SK-N-SH (cell line): Measurements from ENCODE around the gene GPR25.

ENCODE experiments used
- EP300 ChIP-seq, 2 experiments: IDR thresholded peaks; 2 replicates each; pipeline versions ENCODE4 v1.4.0 to v1.6.1; 2012; ENCODE audit warnings: borderline replicate concordance in 1 of 2, low read depth in 1 of 2, low read length in 1 of 2
- FOXM1 ChIP-seq: IDR thresholded peaks from 2 replicates; pipeline ENCODE4 v1.4.0; 2012; ENCODE audit warnings: low read depth, mild to moderate bottlenecking
- MEF2A ChIP-seq: IDR thresholded peaks from 2 replicates; pipeline ENCODE4 v1.4.0; 2012; ENCODE audit warnings: low read depth, borderline replicate concordance
- MXI1 ChIP-seq: IDR thresholded peaks from 2 replicates; pipeline ENCODE4 v1.6.1; 2012; ENCODE audit warnings: mild to moderate bottlenecking, low read depth, low read length, improper control_type of control experiment
- NFIC ChIP-seq: IDR thresholded peaks from 2 replicates; pipeline ENCODE4 v1.4.0; 2012; ENCODE audit warnings: borderline replicate concordance
- NRF1 ChIP-seq: IDR thresholded peaks from 2 replicates; pipeline ENCODE4 v1.6.1; 2012; ENCODE audit warnings: low read depth, mild to moderate bottlenecking, low read length
- RFX5 ChIP-seq: IDR thresholded peaks from 2 replicates; pipeline ENCODE4 v1.6.1; 2012; ENCODE audit warnings: mild to moderate bottlenecking, improper control_type of control experiment, low read length
- SIN3A ChIP-seq: IDR thresholded peaks from 2 replicates; pipeline ENCODE4 v1.6.1; 2012; ENCODE audit warnings: low read depth, mild to moderate bottlenecking, low read length, moderate library complexity, borderline replicate concordance
- YY1 ChIP-seq: IDR thresholded peaks from 2 replicates; pipeline ENCODE4 v1.4.0; 2012; ENCODE audit warnings: low read depth, mild to moderate bottlenecking
- TF ChIP-seq, protein P1 (sequence below): fragments of 200-600 bp; sonication (generic); IDR thresholded peaks from 2 replicates; pipeline ENCODE4 v1.6.1; 2017; ENCODE audit warnings: antibody characterized with exemption, mild to moderate bottlenecking, moderate library complexity
- TF ChIP-seq, protein P2 (sequence below): IDR thresholded peaks from 2 replicates; pipeline ENCODE4 v1.6.1; 2012; ENCODE audit warnings: mild to moderate bottlenecking, low read depth, low read length, moderate library complexity
- TF ChIP-seq, protein P3 (sequence below): IDR thresholded peaks from 2 replicates; pipeline ENCODE4 v1.4.0; 2012; ENCODE audit warnings: low read depth

DNA sequence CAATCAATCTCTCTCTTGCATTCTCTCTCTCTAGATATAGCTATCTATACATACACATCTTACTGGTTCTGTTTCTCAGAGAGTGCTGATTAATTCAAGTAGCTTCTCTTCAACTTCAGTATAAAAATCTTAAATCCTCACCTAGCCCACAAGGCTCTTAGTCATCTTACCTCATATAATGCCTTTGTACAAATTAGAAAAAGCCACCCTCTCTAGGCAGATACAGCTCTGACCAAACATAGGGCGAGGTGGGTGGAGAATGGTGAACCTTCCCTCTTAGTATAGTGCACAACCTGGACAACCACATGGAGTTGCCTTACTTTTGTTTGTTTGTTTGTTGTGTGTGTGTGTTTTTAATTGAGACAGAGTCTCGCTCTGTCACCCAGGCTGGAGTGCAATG, 16.8 kb downstream of the GPR25 start:
- TF ChIP-seq SIN3A (no peak), EP300 (IDR thresholded peaks at IDR 0.05; ENCODE audit: borderline replicate concordance in 1 of 2, low read depth in 1 of 2, low read length in 1 of 2) (no peak), RFX5 (no peak), MXI1 (no peak), NRF1 (no peak), YY1 (no peak), NFIC (no peak), MEF2A (no peak), FOXM1 (no peak)
- TF ChIP-seq, protein P1, sequence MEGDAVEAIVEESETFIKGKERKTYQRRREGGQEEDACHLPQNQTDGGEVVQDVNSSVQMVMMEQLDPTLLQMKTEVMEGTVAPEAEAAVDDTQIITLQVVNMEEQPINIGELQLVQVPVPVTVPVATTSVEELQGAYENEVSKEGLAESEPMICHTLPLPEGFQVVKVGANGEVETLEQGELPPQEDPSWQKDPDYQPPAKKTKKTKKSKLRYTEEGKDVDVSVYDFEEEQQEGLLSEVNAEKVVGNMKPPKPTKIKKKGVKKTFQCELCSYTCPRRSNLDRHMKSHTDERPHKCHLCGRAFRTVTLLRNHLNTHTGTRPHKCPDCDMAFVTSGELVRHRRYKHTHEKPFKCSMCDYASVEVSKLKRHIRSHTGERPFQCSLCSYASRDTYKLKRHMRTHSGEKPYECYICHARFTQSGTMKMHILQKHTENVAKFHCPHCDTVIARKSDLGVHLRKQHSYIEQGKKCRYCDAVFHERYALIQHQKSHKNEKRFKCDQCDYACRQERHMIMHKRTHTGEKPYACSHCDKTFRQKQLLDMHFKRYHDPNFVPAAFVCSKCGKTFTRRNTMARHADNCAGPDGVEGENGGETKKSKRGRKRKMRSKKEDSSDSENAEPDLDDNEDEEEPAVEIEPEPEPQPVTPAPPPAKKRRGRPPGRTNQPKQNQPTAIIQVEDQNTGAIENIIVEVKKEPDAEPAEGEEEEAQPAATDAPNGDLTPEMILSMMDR = no peak
- TF ChIP-seq, protein P2, sequence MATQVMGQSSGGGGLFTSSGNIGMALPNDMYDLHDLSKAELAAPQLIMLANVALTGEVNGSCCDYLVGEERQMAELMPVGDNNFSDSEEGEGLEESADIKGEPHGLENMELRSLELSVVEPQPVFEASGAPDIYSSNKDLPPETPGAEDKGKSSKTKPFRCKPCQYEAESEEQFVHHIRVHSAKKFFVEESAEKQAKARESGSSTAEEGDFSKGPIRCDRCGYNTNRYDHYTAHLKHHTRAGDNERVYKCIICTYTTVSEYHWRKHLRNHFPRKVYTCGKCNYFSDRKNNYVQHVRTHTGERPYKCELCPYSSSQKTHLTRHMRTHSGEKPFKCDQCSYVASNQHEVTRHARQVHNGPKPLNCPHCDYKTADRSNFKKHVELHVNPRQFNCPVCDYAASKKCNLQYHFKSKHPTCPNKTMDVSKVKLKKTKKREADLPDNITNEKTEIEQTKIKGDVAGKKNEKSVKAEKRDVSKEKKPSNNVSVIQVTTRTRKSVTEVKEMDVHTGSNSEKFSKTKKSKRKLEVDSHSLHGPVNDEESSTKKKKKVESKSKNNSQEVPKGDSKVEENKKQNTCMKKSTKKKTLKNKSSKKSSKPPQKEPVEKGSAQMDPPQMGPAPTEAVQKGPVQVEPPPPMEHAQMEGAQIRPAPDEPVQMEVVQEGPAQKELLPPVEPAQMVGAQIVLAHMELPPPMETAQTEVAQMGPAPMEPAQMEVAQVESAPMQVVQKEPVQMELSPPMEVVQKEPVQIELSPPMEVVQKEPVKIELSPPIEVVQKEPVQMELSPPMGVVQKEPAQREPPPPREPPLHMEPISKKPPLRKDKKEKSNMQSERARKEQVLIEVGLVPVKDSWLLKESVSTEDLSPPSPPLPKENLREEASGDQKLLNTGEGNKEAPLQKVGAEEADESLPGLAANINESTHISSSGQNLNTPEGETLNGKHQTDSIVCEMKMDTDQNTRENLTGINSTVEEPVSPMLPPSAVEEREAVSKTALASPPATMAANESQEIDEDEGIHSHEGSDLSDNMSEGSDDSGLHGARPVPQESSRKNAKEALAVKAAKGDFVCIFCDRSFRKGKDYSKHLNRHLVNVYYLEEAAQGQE = no peak
- TF ChIP-seq, protein P3, sequence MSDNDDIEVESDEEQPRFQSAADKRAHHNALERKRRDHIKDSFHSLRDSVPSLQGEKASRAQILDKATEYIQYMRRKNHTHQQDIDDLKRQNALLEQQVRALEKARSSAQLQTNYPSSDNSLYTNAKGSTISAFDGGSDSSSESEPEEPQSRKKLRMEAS = no peak
